ENCODE data around the gene KLHL18. TPM values are rescaled to one million over a fixed set of nuclear protein-coding genes. Genes with fewer than 3 reads are reported as not detected.

KLHL18 gene
- total RNA-seq, 4 donors from 2014 or later = 10.4 to 18.1 (median 16.5) TPM

- Histone ChIP-seq H3K27me3 (no peaks in the 10 kb centered on the region), H3K4me3 (no peak overlapping the region), H3K36me3 (no peaks in the 10 kb centered on the region), H3K4me1 (peaks cover 26 to 46% (median 40%) of the 10 kb centered on the region in 4 donors), H3K9me3 (no peaks in the 10 kb centered on the region), H3K27ac (replicated peaks in 1 of 4) (no peak overlapping the region)
- DNase-seq (ENCODE audit: extremely low spot score) = no peak
- intact Hi-C loops (cut with DNase I) = no loop called here
- no peak for TF ChIP-seq EP300 (IDR thresholded peaks at IDR 0.05)
- TF ChIP-seq POLR2A (IDR thresholded peaks at IDR 0.05; ENCODE audit: low read depth) = no peak
- no peak for TF ChIP-seq POLR2AphosphoS5 (IDR thresholded peaks at IDR 0.05)
- no peak for TF ChIP-seq CTCF (IDR thresholded peaks at IDR 0.05)
Observed at GRCh38 chr3:47378869-47379268, 96.1 kb downstream of the KLHL18 start.

GRCh38 chr3:47379411-47379899 is 96.7 kb downstream of the KLHL18 start:
- Histone ChIP-seq H3K4me1 (peaks cover 26 to 48% (median 40%) of the 10 kb centered on the region in 4 donors), H3K9me3 (no peaks in the 10 kb centered on the region), H3K27ac (replicated peaks in 1 of 4) (peak overlapping the region in 3 of 4 donors; percentile 97 to 99 (median 98)), H3K27me3 (no peaks in the 10 kb centered on the region), H3K36me3 (no peaks in the 10 kb centered on the region), H3K4me3 (peak overlapping the region; percentile 92 to 100 (median 96))
- intact Hi-C loops (cut with DNase I) = no loop called here
- 92% methylated on average over 19 of the region's 19 CpGs for WGBS
- DNase-seq (ENCODE audit: extremely low spot score) = no peak
- TF ChIP-seq CTCF (IDR thresholded peaks at IDR 0.05) = no peak
- TF ChIP-seq POLR2AphosphoS5 (IDR thresholded peaks at IDR 0.05) = no peak
- no peak for TF ChIP-seq EP300 (IDR thresholded peaks at IDR 0.05)
- no peak for TF ChIP-seq POLR2A (IDR thresholded peaks at IDR 0.05; ENCODE audit: low read depth)

GRCh38 chr3:47380026-47380600 is 97.4 kb downstream of the KLHL18 start:
- H3K27me3 ChIP-seq = no peaks in the 10 kb centered on the region

GRCh38 chr3:47380601-47381316 is 98.0 kb downstream of the KLHL18 start, which contains the start of gene PTPN23:
Gene PTPN23, plus strand, starts transcription at chr3:47381021. Its CDS starts 76 bp downstream, at chr3:47381097.
- TF ChIP-seq EP300 (IDR thresholded peaks at IDR 0.05) (no peak), CTCF (IDR thresholded peaks at IDR 0.05) (peak in 1 of 3 experiments; percentile 22), POLR2A (IDR thresholded peaks at IDR 0.05; ENCODE audit: low read depth) (peak; percentile 87), POLR2AphosphoS5 (IDR thresholded peaks at IDR 0.05) (peak; percentile 98 to 99)
- Histone ChIP-seq H3K27me3 (no peaks in the 10 kb centered on the region), H3K36me3 (peaks cover 0 to 6% (median 0%) of the 10 kb centered on the region in 4 donors), H3K4me3 (peak within 1 kb of the TSS; percentile 92 to 100 (median 96)), H3K27ac (replicated peaks in 1 of 4) (peak within 1 kb of the TSS; percentile 95 to 99 (median 98)), H3K9me3 (no peaks in the 10 kb centered on the region), H3K4me1 (peaks cover 30 to 58% (median 47%) of the 10 kb centered on the region in 4 donors)
- WGBS = 1% methylated on average over 16 of the region's 61 CpGs
- peak; percentile 99 for DNase-seq (ENCODE audit: extremely low spot score)
- intact Hi-C loops (cut with DNase I) = loop anchor here (2.0 kb wide), 1 partner anchor 94 kb away; the partner anchor contains the start of gene SCAP

More at GRCh38 chr3:47380026-47380600, 97.4 kb downstream of the KLHL18 start:
- peaks cover 26 to 51% (median 42%) of the 10 kb centered on the region in 4 donors for H3K4me1 ChIP-seq
- DNase-seq (ENCODE audit: extremely low spot score) = no peak
- no peak for TF ChIP-seq POLR2AphosphoS5 (IDR thresholded peaks at IDR 0.05)
- TF ChIP-seq POLR2A (IDR thresholded peaks at IDR 0.05; ENCODE audit: low read depth) = no peak
- TF ChIP-seq CTCF (IDR thresholded peaks at IDR 0.05) = no peak
- TF ChIP-seq EP300 (IDR thresholded peaks at IDR 0.05) = no peak
- peak overlapping the region; percentile 95 to 99 (median 98) for H3K27ac ChIP-seq (replicated peaks in 1 of 4)
- H3K9me3 ChIP-seq = no peaks in the 10 kb centered on the region
- peak overlapping the region; percentile 92 to 100 (median 96) for H3K4me3 ChIP-seq
- intact Hi-C loops (cut with DNase I) = loop anchor here (2.0 kb wide), 1 partner anchor 95 kb away; the partner anchor contains the start of gene SCAP
- H3K36me3 ChIP-seq = peaks cover 0 to 3% (median 0%) of the 10 kb centered on the region in 4 donors
- 11% methylated on average over 23 of the region's 23 CpGs for WGBS

All from esophagus muscularis mucosa (tissue), 4 donors.